Endodermal cell (in vitro differentiated cells): Measurements from ENCODE around the gene RIPPLY3. TPM values are rescaled to one million over a fixed set of nuclear protein-coding genes. Genes with fewer than 3 reads are reported as not detected.

Experiments used
- DNase-seq: peaks from one replicate; pipeline ENCODE4 v3.0.0-alpha.2; 2017
- H3K27ac ChIP-seq: 2 replicates; pipeline ENCODE4 v1.5.1; 2013; ENCODE audit warnings: mild to moderate bottlenecking, low read depth, low read length, moderate library complexity
- H3K27me3 ChIP-seq: 2 replicates; pipeline ENCODE4 v1.6.1; 2013; ENCODE audit warnings: mild to moderate bottlenecking, low read length, moderate library complexity; ENCODE audit not compliant: insufficient read depth, control insufficient read depth, poor library complexity, severe bottlenecking
- H3K36me3 ChIP-seq: 2 replicates; pipeline ENCODE4 v1.7.0; 2013; ENCODE audit warnings: mild to moderate bottlenecking, low read length, moderate library complexity; ENCODE audit not compliant: control insufficient read depth, insufficient read depth
- H3K4me1 ChIP-seq: one replicate; pipeline ENCODE4 v1.7.0; 2013; ENCODE audit warnings: low read length; ENCODE audit not compliant: control insufficient read depth, insufficient read depth
- H3K4me3 ChIP-seq: 2 replicates; pipeline ENCODE4 v1.5.1; 2013; ENCODE audit warnings: mild to moderate bottlenecking, low read length, moderate library complexity
- H3K9ac ChIP-seq: 2 replicates; pipeline ENCODE4 v1.6.1; 2013; ENCODE audit warnings: mild to moderate bottlenecking, low read length, moderate library complexity; ENCODE audit not compliant: poor library complexity, severe bottlenecking; ENCODE audit errors: extremely low read depth
- H3K9me3 ChIP-seq: 2 replicates; pipeline ENCODE4 v1.6.1; 2013; ENCODE audit warnings: mild to moderate bottlenecking, low read length, moderate library complexity; ENCODE audit not compliant: control insufficient read depth
- H3K27ac Mint-ChIP-seq: 2 replicates; pipeline ENCODE4 v1.8.0; 2020; ENCODE audit warnings: mixed read lengths
- H3K27me3 Mint-ChIP-seq: 2 replicates; pipeline ENCODE4 v1.8.0; 2021; ENCODE audit warnings: mild to moderate bottlenecking, mixed read lengths; ENCODE audit not compliant: insufficient read depth
- H3K36me3 Mint-ChIP-seq: 2 replicates; pipeline ENCODE4 v1.8.0; 2020; ENCODE audit warnings: low read depth, mixed read lengths
- H3K4me1 Mint-ChIP-seq: 2 replicates; pipeline ENCODE4 v1.8.0; 2020; ENCODE audit warnings: mixed read lengths
- H3K4me3 Mint-ChIP-seq: 2 replicates; pipeline ENCODE4 v1.8.0; 2020; ENCODE audit warnings: mild to moderate bottlenecking, moderate library complexity, mixed read lengths
- H3K9me3 Mint-ChIP-seq: 2 replicates; pipeline ENCODE4 v1.8.0; 2020; ENCODE audit warnings: mild to moderate bottlenecking, mixed read lengths
- CTCF ChIP-seq: fragments of 200-600 bp; sonication (generic); conservative IDR thresholded peaks from 2 replicates; pipeline ENCODE4 v1.5.0; 2021; ENCODE audit warnings: antibody characterized with exemption, mild to moderate bottlenecking
- WGBS, 2 experiments: methylation state at CpG; one replicate each; pipeline versions ENCODE4 v1.1.5 to v1.1.7; 2013; ENCODE audit warnings: missing lambda C conversion rate in 2 of 2, mixed read lengths in 1 of 2; ENCODE audit not compliant: insufficient coverage in 1 of 2, insufficient read length in 1 of 2; 5-methylcytosine and 5-hydroxymethylcytosine counted together
- total RNA-seq, 2 donors: library from RNA; stranded (reverse); fragmentation: NEBNext Ultra II Directional in 1 of 2; extraction: Animal tissue kit (Norgen Biotek cat#: 25700) in 1 of 2; gene quantifications; 2 replicates in 1 of 2; 3 replicates in 1 of 2; pipeline ENCODE4 v1.2.1, GENCODE V29; 2021

RIPPLY3 gene
- total RNA-seq, 2 donors from 2014 or later = 15.6 to 28.0 TPM

DNA sequence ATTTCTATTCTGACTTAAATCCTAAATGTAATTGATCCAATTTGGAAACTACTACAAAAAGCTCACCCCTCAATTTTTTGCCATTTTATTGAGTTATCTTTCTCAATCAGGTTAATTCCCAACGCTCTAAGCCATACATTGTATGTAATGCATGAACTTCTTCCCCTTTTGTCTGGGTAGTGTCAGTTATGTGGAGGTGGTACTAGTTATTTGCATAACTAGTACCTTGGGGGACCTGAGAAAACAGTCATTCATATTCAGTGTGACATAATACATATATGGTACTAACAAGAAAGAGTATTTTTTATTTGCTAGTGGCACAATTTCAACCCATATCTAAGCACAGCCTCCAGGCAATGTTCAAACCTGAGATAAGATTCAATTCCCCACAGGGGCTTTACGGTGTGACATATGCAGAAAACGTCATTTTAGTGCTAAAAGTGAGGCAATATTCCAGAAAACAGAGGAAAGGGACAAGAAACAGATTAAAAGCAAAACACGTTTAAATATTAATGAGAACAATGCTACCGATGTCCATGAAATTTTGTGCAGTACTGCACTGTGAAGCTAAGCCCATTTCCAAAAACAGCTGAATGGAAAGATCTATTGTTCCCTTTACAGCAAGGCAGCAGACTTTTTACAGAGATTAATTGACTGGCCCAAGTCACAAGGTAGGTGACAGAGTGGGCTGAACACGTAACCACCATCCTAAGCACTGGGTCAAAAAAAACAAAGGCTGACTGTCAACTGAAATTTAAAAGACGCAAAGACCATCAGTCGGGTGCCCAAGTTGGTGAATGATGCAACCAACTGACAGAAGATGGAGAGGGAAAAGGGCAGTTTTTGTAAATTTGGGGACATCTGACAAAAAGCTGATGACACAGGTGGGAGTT is 41.4 kb upstream of the RIPPLY3 start:
- 88 to 89% methylated on average over 7 to 8 of the region's 8 CpGs for WGBS, 2 experiments
- peak overlapping the region; percentile 67 for H3K4me3 Mint-ChIP-seq
- peaks cover 15% of the 10 kb centered on the region for H3K36me3 Mint-ChIP-seq
- H3K27ac Mint-ChIP-seq = peak overlapping the region; percentile 73
- peaks cover 16% of the 10 kb centered on the region for H3K4me1 Mint-ChIP-seq
- no peak for TF ChIP-seq CTCF
- H3K4me3 ChIP-seq = peak overlapping the region; percentile 78
- H3K4me1 ChIP-seq = no peaks in the 10 kb centered on the region
- DNase-seq = no peak
- H3K9ac ChIP-seq = peak overlapping the region; percentile 49
- no peaks in the 10 kb centered on the region for H3K27me3 Mint-ChIP-seq
- no peaks in the 10 kb centered on the region for H3K9me3 ChIP-seq
- no peaks in the 10 kb centered on the region for H3K9me3 Mint-ChIP-seq
- no peaks in the 10 kb centered on the region for H3K27me3 ChIP-seq
- H3K36me3 ChIP-seq = peaks cover 6% of the 10 kb centered on the region
- H3K27ac ChIP-seq = no peak overlapping the region

- H3K9me3 Mint-ChIP-seq = no peaks in the 10 kb centered on the region
- H3K27me3 Mint-ChIP-seq = no peaks in the 10 kb centered on the region
- H3K4me1 ChIP-seq = no peaks in the 10 kb centered on the region
- peaks cover 10% of the 10 kb centered on the region for H3K36me3 Mint-ChIP-seq
- H3K4me1 Mint-ChIP-seq = peaks cover 16% of the 10 kb centered on the region
- WGBS, 2 experiments = 60 to 77% methylated on average over 3 to 10 of the region's 10 CpGs
- H3K4me3 ChIP-seq = peak overlapping the region; percentile 78
- DNase-seq = no peak
- no peak overlapping the region for H3K27ac ChIP-seq
- H3K4me3 Mint-ChIP-seq = peak overlapping the region; percentile 67
- H3K9ac ChIP-seq = peak overlapping the region; percentile 49
- peak overlapping the region; percentile 74 for H3K27ac Mint-ChIP-seq
- no peaks in the 10 kb centered on the region for H3K27me3 ChIP-seq
- peaks cover under 1% of the 10 kb centered on the region for H3K36me3 ChIP-seq
- no peak for TF ChIP-seq CTCF
- no peaks in the 10 kb centered on the region for H3K9me3 ChIP-seq
Measured at GRCh38 chr21:36965720-36966065, 40.8 kb upstream of the RIPPLY3 start.

- TF ChIP-seq CTCF = peak; percentile 57
- no peaks in the 10 kb centered on the region for H3K36me3 ChIP-seq
- no peaks in the 10 kb centered on the region for H3K9me3 ChIP-seq
- H3K9ac ChIP-seq = peak within 1 kb of the TSS; percentile 49
- peak; percentile 89 for DNase-seq
- peaks cover 16% of the 10 kb centered on the region for H3K4me1 Mint-ChIP-seq
- H3K36me3 Mint-ChIP-seq = peaks cover 7% of the 10 kb centered on the region
- WGBS, 2 experiments = 1 to 2% methylated on average over 18 to 85 of the region's 101 CpGs
- no peaks in the 10 kb centered on the region for H3K27me3 ChIP-seq
- H3K9me3 Mint-ChIP-seq = no peaks in the 10 kb centered on the region
- H3K27ac ChIP-seq = no peak within 1 kb of the TSS
- peak within 1 kb of the TSS; percentile 74 for H3K27ac Mint-ChIP-seq
- no peaks in the 10 kb centered on the region for H3K27me3 Mint-ChIP-seq
- H3K4me1 ChIP-seq = no peaks in the 10 kb centered on the region
- peak within 1 kb of the TSS; percentile 78 for H3K4me3 ChIP-seq
- peak within 1 kb of the TSS; percentile 67 for H3K4me3 Mint-ChIP-seq
Measured at GRCh38 chr21:36966066-36966820, 40.3 kb upstream of the RIPPLY3 start, which contains the start of gene HLCS. TSS of gene HLCS (minus strand) at chr21:36966669. CDS start at chr21:36966638, 31 bp downstream.
